A673 (cell line): ENCODE measurements around the gene SLC18A2.

Experiments used
- CTCF ChIP-seq: fragments of 300-800, 200-600 bp; sonication (generic); conservative IDR thresholded peaks from 2 replicates; pipeline ENCODE4 v1.5.1; 2017; ENCODE audit warnings: low read depth, mild to moderate bottlenecking, antibody characterized with exemption, low read length, moderate library complexity, mixed read lengths
- EZH2 ChIP-seq: fragments of 200-600 bp; sonication (generic); IDR thresholded peaks from 2 replicates; pipeline ENCODE4 v1.6.1; 2017; ENCODE audit warnings: borderline replicate concordance, low read depth, mild to moderate bottlenecking, mixed read lengths, antibody characterized with exemption, low read length; ENCODE audit not compliant: poor library complexity, severe bottlenecking

- TF ChIP-seq CTCF (no peak), EZH2 (no peak)
These were observed 28.7 kb upstream of the SLC18A2 start for GRCh38 chr10:117212176-117212575.
